GM21786 (cell line): ENCODE data around the gene ATP10B.
"Not testable (repeated sequence)": the region's sequence is repeated elsewhere in the genome, so short reads cannot be mapped to it uniquely, and the experiment has no call there.

ENCODE experiments used
- ATAC-seq: cut with Tn5 transposase; IDR thresholded peaks from one replicate; pipeline ENCODE4 v1.9.1; 2021; ENCODE audit not compliant: unreplicated experiment

The ATP10B gene

DNA sequence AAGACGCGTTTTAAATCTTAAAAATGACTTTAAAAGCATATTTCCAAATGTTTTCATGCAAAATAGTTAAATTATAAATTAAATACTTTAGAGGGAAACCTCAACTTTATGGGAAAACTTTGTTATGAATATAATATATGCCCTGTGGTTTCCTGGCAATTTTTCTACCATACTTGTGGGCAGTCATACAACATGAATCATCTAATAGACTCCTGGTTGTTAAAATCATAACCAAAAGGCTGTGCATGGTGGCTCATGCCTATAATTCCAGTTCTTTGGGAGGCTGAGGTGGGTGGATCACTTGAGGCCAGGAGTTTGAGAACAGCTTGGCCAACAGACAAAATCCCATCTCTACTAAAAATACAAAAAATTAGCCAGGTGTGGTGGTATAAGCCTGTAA is 18.2 kb downstream of the ATP10B start:
- no peak for ATAC-seq

- no peak for ATAC-seq
Measured at GRCh38 chr5:160831801-160832200, 20.2 kb downstream of the ATP10B start.

GRCh38 chr5:160824301-160825001 is 27.6 kb downstream of the ATP10B start:
- ATAC-seq = no peak

DNA sequence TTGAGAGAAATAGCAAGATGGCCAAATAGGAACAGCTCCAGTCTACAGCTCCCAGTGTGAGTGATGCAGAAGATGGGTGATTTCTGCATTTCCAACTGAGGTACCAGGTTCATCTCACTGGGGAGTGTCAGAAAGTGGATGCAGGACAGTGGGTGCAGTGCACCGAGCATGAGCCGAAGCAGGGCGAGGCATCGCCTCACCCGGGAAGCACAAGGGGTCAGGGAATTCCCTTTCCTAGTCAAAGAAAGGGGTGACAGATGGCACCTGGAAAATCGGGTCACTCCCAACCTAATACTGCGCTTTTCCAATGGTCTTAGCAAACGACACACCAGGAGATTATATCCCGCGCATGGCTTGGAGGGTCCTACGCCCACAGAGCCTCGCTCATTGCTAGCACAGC is 39.0 kb downstream of the ATP10B start:
- ATAC-seq = not testable (repeated sequence)

DNA sequence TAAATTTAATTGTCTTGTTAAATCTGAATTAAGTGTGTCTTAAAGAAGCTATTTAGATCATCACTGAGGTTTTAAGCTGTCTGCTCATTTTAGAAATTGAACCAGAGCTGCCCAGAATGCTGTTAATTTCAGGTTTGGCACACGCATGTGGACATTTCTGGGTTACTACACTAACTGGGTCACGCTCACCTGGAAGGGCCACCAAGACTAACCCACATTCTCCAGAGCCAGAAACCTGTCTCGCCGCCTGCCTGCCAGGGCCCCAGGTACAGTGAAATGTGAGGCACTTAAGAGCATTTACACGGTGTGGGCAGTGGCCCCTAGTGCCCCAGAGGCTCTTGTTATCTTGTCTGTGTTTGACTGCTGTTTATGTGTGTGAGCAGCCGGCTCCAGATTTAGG is 46.6 kb downstream of the ATP10B start:
- ATAC-seq = no peak

DNA sequence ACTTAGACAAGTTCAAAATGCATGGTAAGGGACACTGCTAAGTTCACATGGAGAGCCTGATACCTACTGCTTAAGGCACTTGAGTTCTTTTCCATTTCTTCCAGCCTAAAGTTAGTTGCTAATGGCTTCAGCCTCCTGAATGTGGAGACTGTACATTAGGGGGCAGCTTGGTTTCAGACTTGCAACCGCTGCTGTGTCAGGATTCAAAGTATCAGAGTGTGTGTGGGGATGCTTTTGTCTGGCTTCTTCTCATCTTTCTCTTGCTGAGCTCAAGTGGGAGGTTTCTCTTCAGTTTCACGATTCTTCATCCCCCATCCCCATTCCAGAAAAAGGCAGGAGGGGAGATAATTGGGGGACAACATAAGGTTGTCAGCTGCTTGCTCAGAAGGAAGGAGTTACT is 49.4 kb downstream of the ATP10B start:
- ATAC-seq = peak; percentile 30

DNA sequence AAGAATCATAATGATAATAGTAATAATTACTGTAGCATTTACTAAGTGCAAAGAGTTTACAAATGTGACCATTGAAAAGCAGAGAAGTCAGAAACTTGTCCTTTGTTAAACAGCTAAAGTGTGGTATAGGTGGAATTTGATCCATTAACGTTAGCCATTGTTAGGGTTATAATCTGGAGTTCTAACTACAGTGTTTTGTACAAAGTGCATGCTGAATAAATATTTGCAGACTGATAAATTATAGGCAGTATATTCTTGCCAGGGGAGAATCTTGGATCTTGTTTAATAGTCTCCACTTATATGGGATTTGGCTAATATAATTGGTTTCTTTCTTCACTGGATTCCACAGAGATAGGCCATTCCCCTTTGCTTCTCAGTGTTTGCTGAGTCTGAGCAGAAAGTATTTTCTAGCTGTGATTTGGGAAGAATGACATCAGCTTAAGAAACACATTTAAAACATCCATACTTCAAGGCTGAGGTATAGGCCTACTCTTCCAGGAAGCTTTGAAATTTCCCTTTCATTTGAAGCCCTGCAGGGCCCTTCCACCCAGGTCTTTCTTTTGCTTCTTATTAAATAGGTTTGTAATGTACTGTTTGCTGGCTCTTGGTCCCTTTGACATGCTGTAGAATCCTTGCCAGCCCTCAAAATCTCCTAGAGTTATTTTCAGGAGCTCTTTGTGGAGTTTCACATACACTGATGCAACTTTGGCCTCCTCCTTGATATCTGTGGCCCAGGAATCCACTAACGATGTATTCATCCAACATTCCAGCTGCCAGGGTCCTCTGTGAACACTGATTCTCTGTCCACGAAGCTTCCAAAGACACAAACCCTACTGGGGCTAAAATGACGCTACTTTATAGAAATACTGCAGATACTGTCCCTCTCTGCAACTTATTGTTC is 51.4 kb downstream of the ATP10B start:
- no peak for ATAC-seq

- ATAC-seq = peak; percentile 81
Measured at GRCh38 chr5:160799184-160799583, 52.8 kb downstream of the ATP10B start.

DNA sequence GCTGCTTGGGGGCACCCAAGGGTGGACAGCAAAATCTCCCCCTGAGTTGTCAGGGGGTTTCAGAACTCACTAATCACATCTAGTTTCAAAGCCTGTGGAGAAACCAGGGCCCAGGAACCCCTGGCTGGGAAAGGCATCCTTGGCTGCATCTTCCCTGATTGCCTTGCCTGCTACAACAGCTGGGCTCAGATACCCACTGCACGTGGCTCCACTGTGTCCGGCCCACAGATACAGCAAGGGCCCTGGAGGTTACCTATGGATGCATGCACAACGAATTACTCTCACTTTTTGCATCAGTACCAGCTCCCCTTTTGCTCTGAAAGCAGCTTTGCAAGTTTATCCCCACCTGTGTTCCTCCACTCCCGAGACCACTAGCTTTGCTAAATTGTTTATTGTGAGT is 55.0 kb downstream of the ATP10B start:
- ATAC-seq = no peak

DNA sequence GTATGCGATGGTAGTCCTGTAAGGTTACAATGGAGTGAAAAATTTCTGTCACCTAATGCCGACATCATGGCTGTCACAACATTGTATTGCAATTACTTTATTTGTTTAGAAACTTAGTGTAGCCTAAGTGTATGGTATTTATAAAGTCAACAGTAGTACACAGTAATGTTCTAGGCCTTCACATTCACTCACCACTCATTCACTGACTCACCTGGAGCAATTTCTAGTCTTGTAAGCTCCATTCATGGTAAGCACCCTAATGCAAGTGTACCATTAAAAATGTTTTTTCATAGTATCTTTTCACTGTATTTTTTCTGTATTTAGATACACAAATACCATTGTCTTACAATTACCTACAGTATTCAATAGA is 58.5 kb downstream of the ATP10B start:
- no peak for ATAC-seq

- ATAC-seq = no peak
Measured at GRCh38 chr5:160792732-160793529, 59.1 kb downstream of the ATP10B start.

- ATAC-seq = no peak
Measured at GRCh38 chr5:160792281-160792680, 59.7 kb downstream of the ATP10B start.

DNA sequence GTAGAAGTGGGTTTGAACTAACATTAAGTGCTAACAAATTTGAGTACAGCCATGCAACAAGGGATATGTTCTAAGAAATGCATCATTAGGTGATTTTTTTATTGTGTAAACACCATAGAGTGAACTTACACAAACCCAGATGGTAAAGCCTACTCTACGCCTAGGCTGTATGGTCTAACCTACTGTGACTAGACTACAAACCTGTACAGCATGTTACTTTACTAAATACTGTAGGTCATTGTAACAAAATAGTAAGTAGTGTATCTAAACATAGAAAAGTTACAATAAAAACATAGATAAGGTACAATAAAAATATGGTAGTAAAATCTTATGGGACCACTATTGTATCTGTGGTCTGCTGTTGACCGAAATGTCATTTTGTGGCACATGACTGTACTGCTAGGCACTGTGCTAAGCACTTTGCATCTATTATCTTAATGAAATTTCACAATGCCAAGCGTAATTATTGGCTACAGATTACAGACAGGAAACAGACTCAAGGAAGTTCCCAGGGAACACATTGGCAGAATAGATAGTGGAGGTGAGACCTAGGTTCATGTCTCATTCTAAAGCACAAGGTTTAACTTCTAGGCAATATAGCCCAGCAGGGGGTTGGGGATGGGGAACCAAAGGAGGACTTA is 62.7 kb downstream of the ATP10B start:
- no peak for ATAC-seq

- no peak for ATAC-seq
Measured at GRCh38 chr5:160788102-160788660, 63.8 kb downstream of the ATP10B start.

DNA sequence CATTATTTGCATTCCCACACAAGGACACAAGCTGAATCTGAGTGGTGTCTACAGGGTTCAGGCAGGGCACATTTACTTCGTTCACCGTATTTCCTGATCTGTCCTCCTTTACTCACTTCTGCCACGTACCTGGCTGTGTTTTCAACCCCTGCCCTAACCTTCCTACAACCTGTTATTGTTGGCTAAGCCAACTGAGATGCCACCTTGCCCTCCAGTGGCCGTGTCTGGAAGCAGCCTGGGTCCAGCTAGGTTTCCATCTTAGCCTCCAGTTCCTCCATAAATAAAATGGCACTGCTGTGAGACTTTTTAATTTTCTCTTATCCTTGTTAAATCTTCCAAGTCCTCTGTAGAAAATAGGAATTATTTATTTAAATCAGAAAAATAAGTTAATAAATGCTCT is 64.8 kb downstream of the ATP10B start:
- no peak for ATAC-seq

GRCh38 chr5:160774666-160775315 is 77.2 kb downstream of the ATP10B start:
- no peak for ATAC-seq

DNA sequence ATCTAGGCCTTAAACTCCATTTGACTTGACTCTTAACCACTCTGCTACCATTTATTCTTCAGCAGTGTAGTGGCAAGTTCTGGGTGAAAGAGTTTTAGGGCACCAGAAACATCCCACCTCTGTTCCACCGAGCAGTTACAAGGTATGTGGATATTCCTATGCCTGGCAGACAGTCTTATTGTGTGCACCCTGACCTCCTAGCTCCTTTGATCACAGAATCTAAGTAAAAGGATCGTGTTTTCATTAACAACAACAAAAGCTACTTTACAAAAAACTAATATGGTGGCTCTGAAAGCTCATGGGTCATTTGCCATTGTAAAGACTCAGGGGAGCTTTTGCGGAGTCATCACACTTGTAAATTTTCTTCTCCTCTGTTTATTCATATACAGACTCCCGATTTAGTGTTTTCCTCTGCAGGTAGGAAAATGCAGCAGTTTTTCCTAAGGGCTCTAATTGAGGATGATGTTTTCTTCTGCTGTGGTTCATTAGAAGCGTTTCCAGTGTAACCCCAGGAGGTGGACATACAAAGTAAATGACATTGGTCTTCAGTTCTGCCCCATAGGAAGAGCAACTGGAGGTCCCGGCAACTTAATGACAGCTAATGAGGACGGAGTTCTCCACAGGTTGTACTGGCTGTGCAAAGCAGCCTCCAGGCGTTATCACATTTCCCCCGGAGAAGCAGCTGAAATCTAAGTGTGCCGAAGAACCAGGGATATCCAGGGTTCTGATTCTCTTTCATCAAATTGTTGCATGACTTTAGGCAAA is 78.2 kb downstream of the ATP10B start:
- ATAC-seq = no peak

DNA sequence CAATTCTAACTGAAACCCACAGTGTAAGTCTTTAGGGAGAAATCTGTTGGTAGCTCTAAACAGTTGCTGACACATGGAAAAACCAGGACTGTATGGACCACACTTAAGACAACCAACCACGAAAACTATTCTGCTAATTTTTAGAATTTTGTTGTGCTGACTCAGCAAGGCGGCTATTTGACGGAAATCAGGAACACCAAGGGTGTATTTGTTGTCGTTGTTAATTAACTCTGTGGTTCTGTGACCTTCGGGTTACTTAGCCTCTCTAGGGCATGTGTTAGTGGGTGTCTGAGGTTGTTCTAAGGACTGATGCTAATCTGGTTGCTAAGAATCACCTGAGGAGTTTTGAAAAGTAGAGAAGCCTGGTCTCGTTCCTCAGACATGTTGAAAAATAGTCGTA is 79.2 kb downstream of the ATP10B start:
- no peak for ATAC-seq

DNA sequence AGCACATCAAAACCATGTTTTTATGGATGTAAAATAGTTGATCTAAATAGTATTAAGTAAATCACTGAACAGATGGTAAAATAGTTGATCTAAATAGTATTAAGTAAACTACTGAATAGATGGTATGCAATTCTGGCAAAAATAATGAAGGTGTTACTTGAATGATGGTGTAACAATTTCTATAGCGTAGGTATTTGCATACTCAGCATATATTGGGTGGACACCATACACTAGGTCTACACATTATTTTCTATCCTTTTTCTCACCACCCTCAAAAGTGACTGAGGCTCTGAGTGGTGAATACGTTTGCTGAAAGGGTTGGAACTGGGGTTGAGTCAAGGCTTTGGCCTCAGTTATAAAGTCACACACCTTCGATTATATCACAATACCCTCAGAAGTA is 81.3 kb downstream of the ATP10B start:
- no peak for ATAC-seq

DNA sequence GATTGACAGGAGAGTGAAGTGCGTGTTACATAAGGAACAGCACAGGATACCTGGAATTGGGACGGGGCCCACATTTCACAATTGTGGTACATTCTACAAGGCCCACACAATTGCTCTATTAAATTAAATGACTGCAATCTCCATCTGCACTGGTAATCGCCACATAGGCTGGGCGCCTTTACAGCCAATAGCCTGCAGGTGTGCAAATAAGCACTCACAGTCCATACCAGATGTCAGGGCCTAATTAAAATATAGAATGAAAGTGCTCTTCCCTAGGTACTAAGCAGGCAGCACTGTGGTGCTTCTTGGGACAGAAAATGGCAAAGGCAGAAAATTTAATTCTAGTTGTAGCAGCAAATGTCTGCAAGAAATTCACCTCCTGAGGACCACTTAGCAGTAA is 82.7 kb downstream of the ATP10B start:
- no peak for ATAC-seq
